DOHH2 (cell line): ENCODE measurements around the gene PPP1R15B.

Experiments used
- CTCF ChIP-seq: fragments of 200-600 bp; sonication (generic); IDR thresholded peaks from one replicate; pipeline ENCODE4 v1.5.1; 2014; ENCODE audit warnings: antibody characterized with exemption, mild to moderate bottlenecking, low read depth, low read length; ENCODE audit not compliant: poor library complexity, severe bottlenecking
- EZH2phosphoT487 ChIP-seq: fragments of 200-600 bp; sonication (generic); IDR thresholded peaks from 2 replicates; pipeline ENCODE4 v1.6.1; 2017; ENCODE audit warnings: borderline replicate concordance, mild to moderate bottlenecking, antibody characterized with exemption, low read length, moderate library complexity, mixed read lengths

GRCh38 chr1:204400882-204401510 is 10.6 kb downstream of the PPP1R15B start:
- TF ChIP-seq CTCF (no peak), EZH2phosphoT487 (no peak)
